Left renal cortex interstitium (tissue), 4 donors: ENCODE measurements around the gene TRPV4. TPM values are rescaled to one million over a fixed set of nuclear protein-coding genes. Genes with fewer than 3 reads are reported as not detected.

Experiments
- polyA plus RNA-seq, 4 donors: library from polyadenylated mRNA; unstranded; fragments of 120-200 nt; gene quantifications; one replicate each; pipeline ENCODE4 v1.2.1, GENCODE V29; 2013; ENCODE audit not compliant: insufficient read length in 4 of 4

The TRPV4 gene
- polyA plus RNA-seq, 4 donors = 12.5 to 20.8 (median 14.4) TPM

Other genes starting within 250 kb of the TRPV4 start
- gene FAM222A, start 119.6 kb downstream of the TRPV4 start, polyA plus RNA-seq = 10 to 100 TPM in 1 of 4 donors, 1 to 10 TPM in 3; 6.8 to 11.2 (median 8.1) TPM
- 10 to 100 TPM; 34.2 to 41.7 (median 35.9) TPM for gene GLTP, start 47.1 kb upstream of the TRPV4 start, polyA plus RNA-seq
- 10 to 100 TPM; 20.8 to 32.9 (median 26.6) TPM for gene TCHP, start 66.9 kb upstream of the TRPV4 start, polyA plus RNA-seq
- 10 to 100 TPM; 26.5 to 55.1 (median 42.4) TPM for gene GIT2, start 163.0 kb upstream of the TRPV4 start, polyA plus RNA-seq
- 10 to 100 TPM; 34.5 to 51.3 (median 41.1) TPM for gene ANKRD13A, start 166.0 kb upstream of the TRPV4 start, polyA plus RNA-seq
- gene C12orf76, start 215.1 kb upstream of the TRPV4 start, polyA plus RNA-seq = 10 to 100 TPM; 30.9 to 41.9 (median 34.2) TPM